Measurements from ENCODE around the gene C1QTNF3.

Gene C1QTNF3

GRCh38 chr5:34057118-34057517 is 14.1 kb upstream of the C1QTNF3 start:
- Mint-ChIP-seq H3K36me3 (peaks cover 17% of the 10 kb centered on the region), H3K27me3 (no peaks in the 10 kb centered on the region), H3K4me1 (no peaks in the 10 kb centered on the region)

GRCh38 chr5:34055667-34056066 is 12.7 kb upstream of the C1QTNF3 start:
- Mint-ChIP-seq H3K27me3 (no peaks in the 10 kb centered on the region), H3K9me3 (no peaks in the 10 kb centered on the region), H3K4me1 (no peaks in the 10 kb centered on the region), H3K36me3 (peaks cover 20% of the 10 kb centered on the region), H3K27ac (no peak overlapping the region), H3K4me3 (no peak overlapping the region)

More at GRCh38 chr5:34057118-34057517, 14.1 kb upstream of the C1QTNF3 start:
- no peak overlapping the region for H3K27ac Mint-ChIP-seq
- H3K9me3 Mint-ChIP-seq, result no peaks in the 10 kb centered on the region
- no peak overlapping the region for H3K4me3 Mint-ChIP-seq

- no peak overlapping the region for H3K4me3 Mint-ChIP-seq
Observed at GRCh38 chr5:34054400-34054729, 11.4 kb upstream of the C1QTNF3 start.

GRCh38 chr5:34053571-34054399 is 10.8 kb upstream of the C1QTNF3 start:
- Mint-ChIP-seq H3K4me3 (no peak overlapping the region), H3K4me1 (no peaks in the 10 kb centered on the region), H3K27ac (no peak overlapping the region), H3K36me3 (peaks cover 25% of the 10 kb centered on the region), H3K9me3 (no peaks in the 10 kb centered on the region), H3K27me3 (no peaks in the 10 kb centered on the region)

More at GRCh38 chr5:34054400-34054729, 11.4 kb upstream of the C1QTNF3 start:
- no peaks in the 10 kb centered on the region for H3K27me3 Mint-ChIP-seq
- no peaks in the 10 kb centered on the region for H3K4me1 Mint-ChIP-seq
- peaks cover 23% of the 10 kb centered on the region for H3K36me3 Mint-ChIP-seq
- H3K9me3 Mint-ChIP-seq, result no peaks in the 10 kb centered on the region
- H3K27ac Mint-ChIP-seq, result no peak overlapping the region

- H3K4me3 Mint-ChIP-seq, result no peak overlapping the region
- peaks cover 25% of the 10 kb centered on the region for H3K36me3 Mint-ChIP-seq
- no peaks in the 10 kb centered on the region for H3K27me3 Mint-ChIP-seq
Observed at GRCh38 chr5:34053133-34053532, 10.1 kb upstream of the C1QTNF3 start.

GRCh38 chr5:34051374-34051980 is 8.5 kb upstream of the C1QTNF3 start:
- H3K4me1 Mint-ChIP-seq, result no peaks in the 10 kb centered on the region
- H3K36me3 Mint-ChIP-seq, result peaks cover 22% of the 10 kb centered on the region
- H3K9me3 Mint-ChIP-seq, result no peaks in the 10 kb centered on the region
- H3K27me3 Mint-ChIP-seq, result no peaks in the 10 kb centered on the region
- no peak overlapping the region for H3K27ac Mint-ChIP-seq
- no peak overlapping the region for H3K4me3 Mint-ChIP-seq

More at GRCh38 chr5:34053133-34053532, 10.1 kb upstream of the C1QTNF3 start:
- Mint-ChIP-seq H3K27ac (no peak overlapping the region), H3K4me1 (no peaks in the 10 kb centered on the region), H3K9me3 (no peaks in the 10 kb centered on the region)

GRCh38 chr5:34047774-34048572 is 5.0 kb upstream of the C1QTNF3 start:
- H3K27ac Mint-ChIP-seq, result no peak overlapping the region
- H3K36me3 Mint-ChIP-seq, result peaks cover 19% of the 10 kb centered on the region
- no peak overlapping the region for H3K4me3 Mint-ChIP-seq
- H3K4me1 Mint-ChIP-seq, result no peaks in the 10 kb centered on the region
- no peaks in the 10 kb centered on the region for H3K27me3 Mint-ChIP-seq
- H3K9me3 Mint-ChIP-seq, result no peaks in the 10 kb centered on the region

- no peaks in the 10 kb centered on the region for H3K9me3 Mint-ChIP-seq
- peaks cover 18% of the 10 kb centered on the region for H3K36me3 Mint-ChIP-seq
- H3K4me1 Mint-ChIP-seq, result no peaks in the 10 kb centered on the region
- no peak overlapping the region for H3K4me3 Mint-ChIP-seq
- H3K27me3 Mint-ChIP-seq, result no peaks in the 10 kb centered on the region
- no peak overlapping the region for H3K27ac Mint-ChIP-seq
Observed at GRCh38 chr5:34047143-34047542, 4.1 kb upstream of the C1QTNF3 start.

GRCh38 chr5:34045996-34046395 is 3.0 kb upstream of the C1QTNF3 start:
- Mint-ChIP-seq H3K27ac (no peak overlapping the region), H3K27me3 (no peaks in the 10 kb centered on the region), H3K9me3 (no peaks in the 10 kb centered on the region), H3K4me3 (no peak overlapping the region), H3K4me1 (no peaks in the 10 kb centered on the region), H3K36me3 (peaks cover 14% of the 10 kb centered on the region)

- H3K4me3 Mint-ChIP-seq, result no peak overlapping the region
- no peak overlapping the region for H3K27ac Mint-ChIP-seq
- no peaks in the 10 kb centered on the region for H3K9me3 Mint-ChIP-seq
- no peaks in the 10 kb centered on the region for H3K27me3 Mint-ChIP-seq
- H3K36me3 Mint-ChIP-seq, result peaks cover 10% of the 10 kb centered on the region
- H3K4me1 Mint-ChIP-seq, result no peaks in the 10 kb centered on the region
Observed at GRCh38 chr5:34045023-34045422, 2.0 kb upstream of the C1QTNF3 start.

- Mint-ChIP-seq H3K27me3 (no peaks in the 10 kb centered on the region), H3K9me3 (no peaks in the 10 kb centered on the region), H3K4me1 (no peaks in the 10 kb centered on the region), H3K4me3 (no peak overlapping the region), H3K27ac (no peak overlapping the region), H3K36me3 (peaks cover 7% of the 10 kb centered on the region)
Observed at GRCh38 chr5:34042321-34042720, 692 bp downstream of the C1QTNF3 start.

GRCh38 chr5:34041247-34041972 is 1.6 kb downstream of the C1QTNF3 start:
- Mint-ChIP-seq H3K4me1 (no peaks in the 10 kb centered on the region), H3K27ac (no peak overlapping the region)

GRCh38 chr5:34040472-34040871 is 2.5 kb downstream of the C1QTNF3 start:
- H3K27me3 Mint-ChIP-seq, result no peaks in the 10 kb centered on the region
- no peak overlapping the region for H3K27ac Mint-ChIP-seq
- peaks cover 13% of the 10 kb centered on the region for H3K36me3 Mint-ChIP-seq
- no peaks in the 10 kb centered on the region for H3K9me3 Mint-ChIP-seq
- H3K4me3 Mint-ChIP-seq, result no peak overlapping the region
- H3K4me1 Mint-ChIP-seq, result no peaks in the 10 kb centered on the region

More at GRCh38 chr5:34041247-34041972, 1.6 kb downstream of the C1QTNF3 start:
- Mint-ChIP-seq H3K9me3 (no peaks in the 10 kb centered on the region), H3K4me3 (no peak overlapping the region), H3K27me3 (no peaks in the 10 kb centered on the region), H3K36me3 (peaks cover 9% of the 10 kb centered on the region)

- Mint-ChIP-seq H3K4me3 (no peak overlapping the region), H3K9me3 (no peaks in the 10 kb centered on the region), H3K4me1 (no peaks in the 10 kb centered on the region), H3K27me3 (no peaks in the 10 kb centered on the region), H3K27ac (no peak overlapping the region), H3K36me3 (peaks cover 15% of the 10 kb centered on the region)
Observed at GRCh38 chr5:34039398-34040157, 3.4 kb downstream of the C1QTNF3 start.

- H3K4me1 Mint-ChIP-seq, result no peaks in the 10 kb centered on the region
- no peaks in the 10 kb centered on the region for H3K27me3 Mint-ChIP-seq
- H3K27ac Mint-ChIP-seq, result no peak overlapping the region
- H3K36me3 Mint-ChIP-seq, result peaks cover 15% of the 10 kb centered on the region
- H3K9me3 Mint-ChIP-seq, result no peaks in the 10 kb centered on the region
- no peak overlapping the region for H3K4me3 Mint-ChIP-seq
Observed at GRCh38 chr5:34038838-34039237, 4.2 kb downstream of the C1QTNF3 start.
